Activated CD8-positive, alpha-beta T cell treated with anti-CD3 and anti-CD28 coated beads for 36 hours (primary cell): ENCODE results near the gene USP10. TPM values are rescaled to one million over a fixed set of nuclear protein-coding genes. Genes with fewer than 3 reads are reported as not detected.
"Not testable (repeated sequence)": the region's sequence is repeated elsewhere in the genome, so short reads cannot be mapped to it uniquely, and the experiment has no call there.

Experiments used
- ATAC-seq: fragments of 200-7000 bp; cut with Tn5 transposase; one replicate; pipeline ENCODE4 v1.10.0; 2021; ENCODE audit warnings: mild to moderate bottlenecking, moderate library complexity
- CTCF ChIA-PET: fragments of 350-600 bp; sonication (Branson Sonifier 250); formaldehyde crosslinking; loops from one replicate; lab custom pipeline; 2021; ENCODE audit warnings: antibody characterized with exemption; lab: Charles Lee
- POLR2A ChIA-PET: fragments of 350-600 bp; sonication (Branson Sonifier 250); formaldehyde crosslinking; loops from one replicate; lab custom pipeline; 2021; ENCODE audit warnings: antibody characterized with exemption; lab: Charles Lee
- DNase-seq: peaks from one replicate; pipeline ENCODE4 v3.0.0-alpha.2; 2020
- H3K27ac Mint-ChIP-seq: one replicate; pipeline ENCODE4 v1.8.0; 2021; ENCODE audit warnings: mild to moderate bottlenecking, mixed read lengths
- H3K27me3 Mint-ChIP-seq: one replicate; pipeline ENCODE4 v1.8.0; 2021; ENCODE audit warnings: mixed read lengths
- H3K36me3 Mint-ChIP-seq: one replicate; pipeline ENCODE4 v1.8.0; 2021; ENCODE audit warnings: low read depth, mixed read lengths
- H3K4me1 Mint-ChIP-seq: one replicate; pipeline ENCODE4 v1.8.0; 2021; ENCODE audit warnings: low read depth, mixed read lengths
- H3K4me3 Mint-ChIP-seq: one replicate; pipeline ENCODE4 v1.8.0; 2021; ENCODE audit warnings: mild to moderate bottlenecking, moderate library complexity, mixed read lengths
- H3K9me3 Mint-ChIP-seq: one replicate; pipeline ENCODE4 v1.8.0; 2021; ENCODE audit warnings: mixed read lengths
- intact Hi-C: fragments of 100-400 bp; cut with micrococcal nuclease; formaldehyde crosslinking; loops from one replicate; pipeline ENCODE4 v1.10.0; 2022
- total RNA-seq, 2 experiments: library from RNA; stranded (reverse); gene quantifications; one replicate each; pipeline ENCODE4 v1.2.3, GENCODE V29; 2021
- TF ChIP-seq, protein P1 (sequence below): fragments of 200-600 bp; IDR thresholded peaks from one replicate; pipeline ENCODE4 v1.8.0; 2022; ENCODE audit warnings: antibody characterized with exemption, mild to moderate bottlenecking

Gene USP10
- total RNA-seq, 2 experiments from 2014 or later: 116 TPM

DNA sequence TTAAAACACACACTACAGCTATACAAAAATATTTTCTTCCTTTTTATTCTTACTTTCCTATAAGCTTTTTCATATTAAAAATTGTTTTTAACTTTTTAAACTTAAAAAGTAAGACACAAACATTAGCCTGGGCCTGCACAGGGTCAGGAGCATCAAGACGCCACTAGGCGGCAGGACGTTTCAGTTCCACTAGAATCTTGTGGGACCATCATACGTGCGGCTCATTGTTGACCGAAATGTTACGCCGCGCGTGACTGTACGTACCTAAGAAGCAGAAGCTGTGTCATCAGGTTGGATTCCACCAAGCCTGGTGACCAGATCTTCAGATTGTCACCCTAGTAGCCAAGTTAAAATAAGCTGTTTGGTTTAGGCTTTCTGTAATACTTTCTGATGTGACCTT lies 47.1 kb downstream of the USP10 start:
- CTCF ChIA-PET: interaction anchor here (0.9 to 2.7 kb wide), 10 partner anchors 8 to 252 kb away, joined by 3 to 30 read pairs (median 6); no protein-coding TSS in a partner anchor
- intact Hi-C loops: no loop called here
- Mint-ChIP-seq H3K36me3 (peaks cover 25% of the 10 kb centered on the region), H3K27me3 (no peaks in the 10 kb centered on the region), H3K4me3 (no peak overlapping the region), H3K27ac (no peak overlapping the region), H3K9me3 (no peaks in the 10 kb centered on the region), H3K4me1 (peaks cover 38% of the 10 kb centered on the region)
- DNase-seq (no peak), ATAC-seq (no peak)
- TF ChIP-seq, protein P1, sequence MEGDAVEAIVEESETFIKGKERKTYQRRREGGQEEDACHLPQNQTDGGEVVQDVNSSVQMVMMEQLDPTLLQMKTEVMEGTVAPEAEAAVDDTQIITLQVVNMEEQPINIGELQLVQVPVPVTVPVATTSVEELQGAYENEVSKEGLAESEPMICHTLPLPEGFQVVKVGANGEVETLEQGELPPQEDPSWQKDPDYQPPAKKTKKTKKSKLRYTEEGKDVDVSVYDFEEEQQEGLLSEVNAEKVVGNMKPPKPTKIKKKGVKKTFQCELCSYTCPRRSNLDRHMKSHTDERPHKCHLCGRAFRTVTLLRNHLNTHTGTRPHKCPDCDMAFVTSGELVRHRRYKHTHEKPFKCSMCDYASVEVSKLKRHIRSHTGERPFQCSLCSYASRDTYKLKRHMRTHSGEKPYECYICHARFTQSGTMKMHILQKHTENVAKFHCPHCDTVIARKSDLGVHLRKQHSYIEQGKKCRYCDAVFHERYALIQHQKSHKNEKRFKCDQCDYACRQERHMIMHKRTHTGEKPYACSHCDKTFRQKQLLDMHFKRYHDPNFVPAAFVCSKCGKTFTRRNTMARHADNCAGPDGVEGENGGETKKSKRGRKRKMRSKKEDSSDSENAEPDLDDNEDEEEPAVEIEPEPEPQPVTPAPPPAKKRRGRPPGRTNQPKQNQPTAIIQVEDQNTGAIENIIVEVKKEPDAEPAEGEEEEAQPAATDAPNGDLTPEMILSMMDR: peak; percentile 25
- POLR2A ChIA-PET: interaction anchor here (0.6 to 1.4 kb wide), 2 partner anchors 34 to 36 kb away, joined by 3 read pairs; no protein-coding TSS in a partner anchor

DNA sequence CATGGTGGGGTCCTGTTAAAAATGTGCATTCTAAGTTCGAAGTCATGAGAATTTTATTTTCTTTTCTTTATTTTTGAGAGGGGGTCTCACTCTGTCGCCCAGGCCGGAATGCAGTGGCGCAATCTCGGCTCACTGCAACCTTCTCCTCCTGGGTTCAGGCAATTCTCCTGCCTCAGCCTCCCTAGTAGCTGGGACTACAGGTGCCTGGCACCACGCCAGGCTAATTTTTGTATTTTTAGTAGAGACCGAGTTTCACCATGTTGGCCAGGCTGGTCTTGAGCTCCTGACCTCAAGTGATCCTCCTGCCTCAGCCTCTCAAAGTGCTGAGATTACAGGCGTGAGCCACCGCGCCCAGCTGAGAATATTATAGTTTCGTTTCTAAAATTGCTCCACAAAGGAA lies 48.4 kb downstream of the USP10 start:
- H3K27me3 Mint-ChIP-seq, H3K4me3 Mint-ChIP-seq, H3K27ac Mint-ChIP-seq, ATAC-seq, DNase-seq, intact Hi-C loops, POLR2A ChIA-PET, H3K9me3 Mint-ChIP-seq: not testable (repeated sequence)
- H3K36me3 Mint-ChIP-seq: peaks cover 23% of the 10 kb centered on the region
- CTCF ChIA-PET: interaction anchor here (2.7 to 8.6 kb wide), 2 partner anchors 10 to 12 kb away, joined by 11 to 151 read pairs; no protein-coding TSS in a partner anchor
- H3K4me1 Mint-ChIP-seq: peaks cover 44% of the 10 kb centered on the region

DNA sequence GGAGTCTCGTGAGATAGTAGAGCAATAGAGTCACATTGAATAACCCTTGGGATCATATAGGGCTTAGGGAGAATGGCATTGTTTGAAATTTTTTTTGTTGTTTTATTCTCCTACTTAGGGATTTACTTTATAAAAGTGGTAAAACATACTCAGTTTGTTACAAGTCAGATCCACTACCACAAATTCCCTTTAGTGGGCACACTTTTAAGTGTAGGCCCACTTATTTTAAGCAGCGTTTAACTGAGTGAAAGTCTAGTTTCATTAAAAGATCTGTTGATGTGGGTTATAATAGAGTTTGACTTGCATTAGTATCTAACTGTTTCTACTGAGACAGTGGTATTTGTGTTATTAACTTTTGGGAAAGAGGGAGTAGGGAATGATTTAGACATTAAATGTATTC lies 49.3 kb downstream of the USP10 start:
- Mint-ChIP-seq H3K4me1 (peaks cover 47% of the 10 kb centered on the region), H3K27ac (no peak overlapping the region), H3K4me3 (no peak overlapping the region), H3K27me3 (no peaks in the 10 kb centered on the region), H3K36me3 (peaks cover 21% of the 10 kb centered on the region), H3K9me3 (no peaks in the 10 kb centered on the region)
- DNase-seq (no peak), ATAC-seq (no peak)
- ChIA-PET CTCF (interaction anchor here (2.7 to 8.6 kb wide), 2 partner anchors 11 kb away, joined by 11 to 151 read pairs; no protein-coding TSS in a partner anchor), POLR2A (no interaction called here)
- TF ChIP-seq, protein P1: no peak
- intact Hi-C loops: no loop called here

DNA sequence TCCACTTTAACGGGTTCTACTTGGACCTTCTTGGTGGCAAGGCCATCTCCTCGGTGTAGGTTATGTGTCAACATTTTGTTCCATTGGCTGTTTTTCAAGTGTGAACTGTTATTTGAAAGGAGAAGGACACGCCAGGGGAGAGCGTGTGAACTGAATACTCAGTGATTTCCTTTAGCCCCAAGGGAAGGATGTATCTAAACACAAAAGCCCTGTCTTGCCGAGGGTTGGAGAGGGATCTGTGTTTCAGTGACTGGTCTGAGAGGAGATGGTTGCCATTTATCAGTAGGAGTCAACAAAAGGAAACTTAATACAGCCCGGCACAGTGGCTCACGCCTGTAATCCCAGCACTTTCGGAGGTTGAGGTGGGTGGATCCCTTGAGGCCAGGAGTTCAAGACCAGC lies 50.0 kb downstream of the USP10 start:
- ATAC-seq: no peak
- no peak overlapping the region for H3K27ac Mint-ChIP-seq
- no peak overlapping the region for H3K4me3 Mint-ChIP-seq

DNA sequence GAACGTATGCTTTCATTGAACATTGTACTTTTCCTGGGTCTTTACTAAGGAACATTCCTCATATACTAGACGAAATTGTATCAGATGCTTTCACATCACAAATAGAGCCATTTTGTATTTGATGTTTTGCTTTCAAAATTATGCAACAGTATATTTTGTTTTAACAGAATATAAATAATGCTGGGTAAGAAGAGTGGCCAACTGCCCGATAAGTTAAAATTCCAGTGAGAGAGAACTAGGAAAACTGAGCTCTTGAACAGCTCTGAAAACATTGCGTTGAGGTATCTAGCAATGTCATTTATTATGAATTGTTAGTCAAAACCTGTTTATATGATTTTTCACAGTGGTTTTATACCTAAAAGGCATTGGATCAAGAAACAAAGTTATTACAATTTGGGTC lies 50.8 kb downstream of the USP10 start:
- H3K27ac Mint-ChIP-seq: no peak overlapping the region
- ATAC-seq (no peak), DNase-seq (no peak)
- TF ChIP-seq, protein P1: no peak
- POLR2A ChIA-PET: no interaction called here
- intact Hi-C loops: loop anchor here (5.0 kb wide), 2 partner anchors 202 to 217 kb away; no protein-coding TSS in a partner anchor
- no peaks in the 10 kb centered on the region for H3K9me3 Mint-ChIP-seq
- CTCF ChIA-PET: interaction anchor here (0.9 to 8.6 kb wide), 5 partner anchors 10 to 220 kb away, joined by 3 to 151 read pairs (median 31); no protein-coding TSS in a partner anchor
- peaks cover 18% of the 10 kb centered on the region for H3K36me3 Mint-ChIP-seq
- H3K4me3 Mint-ChIP-seq: no peak overlapping the region
- H3K4me1 Mint-ChIP-seq: peaks cover 61% of the 10 kb centered on the region
- no peaks in the 10 kb centered on the region for H3K27me3 Mint-ChIP-seq

More for the DNA sequence above, 50.0 kb downstream of the USP10 start:
- TF ChIP-seq, protein P1: no peak
- CTCF ChIA-PET: interaction anchor here (0.8 to 8.6 kb wide), 3 partner anchors 11 to 24 kb away, joined by 4 to 151 read pairs (median 31); no protein-coding TSS in a partner anchor
- POLR2A ChIA-PET: no interaction called here
- Mint-ChIP-seq H3K9me3 (no peaks in the 10 kb centered on the region), H3K4me1 (peaks cover 55% of the 10 kb centered on the region), H3K36me3 (peaks cover 20% of the 10 kb centered on the region), H3K27me3 (no peaks in the 10 kb centered on the region)
- DNase-seq: no peak
- intact Hi-C loops: loop anchor here (5.0 kb wide), 2 partner anchors 202 to 217 kb away; no protein-coding TSS in a partner anchor
